CD4-positive, alpha-beta T cell treated with Interleukin-6 for 4 hours (primary cell): ENCODE measurements around the gene EPHA4.

Experiments used
- DNase-seq: peaks from one replicate; pipeline ENCODE4 v3.0.0-alpha.2; 2020; ENCODE audit warnings: mixed read lengths

The EPHA4 gene

DNA sequence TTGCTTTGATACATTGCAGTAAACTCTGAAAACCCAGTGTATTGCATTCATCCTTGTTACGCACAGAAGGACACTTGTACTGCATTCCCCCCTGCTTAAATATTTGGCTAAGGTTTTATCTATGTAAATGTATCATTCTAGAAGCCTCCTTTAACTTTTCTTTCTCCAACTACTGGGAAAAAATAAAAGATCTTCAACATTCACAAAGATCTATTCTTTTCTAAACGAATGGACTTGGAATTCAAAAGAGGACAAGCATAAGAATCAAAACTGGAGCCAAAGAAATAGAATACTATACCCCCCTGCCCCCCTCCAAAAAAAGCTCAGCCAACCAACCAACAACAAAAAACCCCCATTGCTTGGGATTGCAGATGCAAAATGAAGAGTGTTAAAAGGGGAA lies 136.9 kb downstream of the EPHA4 start:
- DNase-seq, result no peak

DNA sequence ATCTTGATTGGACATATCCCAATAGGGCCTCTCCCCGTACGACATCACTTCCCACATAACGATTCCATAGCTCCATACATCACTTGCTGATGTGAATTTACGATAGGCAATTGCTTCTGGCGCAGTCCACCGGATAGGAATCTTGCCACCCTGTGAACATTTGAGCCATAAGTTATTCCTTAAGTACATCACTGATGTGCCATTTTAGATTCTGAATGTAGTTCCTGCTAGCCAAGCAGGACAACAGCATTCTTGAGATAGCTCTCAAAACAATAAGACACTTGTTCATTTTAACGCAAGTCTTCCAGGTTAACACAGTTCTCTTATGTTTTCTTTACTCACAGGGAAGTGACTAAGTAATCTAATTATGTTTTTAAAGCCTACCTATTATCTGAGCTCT lies 138.0 kb downstream of the EPHA4 start:
- DNase-seq, result no peak

DNA sequence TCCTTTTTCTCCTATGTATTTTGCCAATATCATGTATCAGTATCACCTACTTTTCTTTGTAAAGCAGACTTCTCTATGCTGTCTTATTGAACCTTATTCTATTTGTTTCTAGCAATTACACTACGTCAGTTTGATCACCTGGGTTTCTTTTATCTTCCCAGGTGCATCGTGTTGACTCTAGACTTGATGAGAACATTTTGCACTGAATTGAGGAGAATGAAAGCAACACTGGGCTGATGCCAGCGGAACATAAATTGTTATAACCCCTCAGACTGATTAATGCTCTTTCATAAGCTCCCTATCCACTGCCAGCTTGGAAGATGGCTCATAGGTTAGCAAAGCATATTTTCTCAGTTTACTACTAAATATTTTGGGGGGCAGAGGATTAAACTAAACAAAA lies 140.6 kb downstream of the EPHA4 start:
- no peak for DNase-seq

DNA sequence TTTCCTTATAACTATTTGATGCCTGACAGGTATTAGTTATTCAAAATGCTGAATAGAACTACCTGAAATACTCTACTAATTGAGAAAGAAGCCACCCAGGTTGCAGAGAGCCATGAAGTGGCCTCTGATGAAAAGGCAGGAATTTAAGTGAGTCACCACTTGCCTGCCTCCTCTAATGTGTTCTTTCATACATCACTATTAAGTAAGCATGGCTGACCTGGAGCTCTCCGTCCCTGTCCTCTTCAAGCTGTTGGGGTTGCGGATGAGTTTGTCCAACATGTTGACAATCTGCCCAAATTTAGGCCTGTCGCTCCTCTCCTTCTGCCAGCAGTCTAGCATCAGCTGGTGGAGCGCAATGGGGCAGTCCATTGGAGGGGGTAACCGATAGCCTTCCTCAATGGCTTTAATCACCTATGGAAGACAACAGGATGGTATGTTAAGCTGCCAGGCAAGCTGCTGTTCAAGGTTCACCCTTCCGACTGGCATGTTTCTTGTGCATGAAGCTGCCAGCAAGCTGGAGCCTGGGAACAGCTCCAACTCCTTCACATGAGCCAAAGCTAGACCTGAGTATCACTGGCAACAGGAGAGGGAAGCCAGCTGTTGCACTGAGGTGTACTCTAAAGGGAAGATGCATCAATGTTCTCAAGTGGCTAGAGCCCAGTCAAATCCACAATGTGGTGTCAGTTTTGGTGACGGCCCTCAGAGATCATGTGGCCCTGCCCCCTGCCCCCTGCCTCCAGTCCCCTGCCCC lies 142.2 kb downstream of the EPHA4 start:
- no peak for DNase-seq

DNA sequence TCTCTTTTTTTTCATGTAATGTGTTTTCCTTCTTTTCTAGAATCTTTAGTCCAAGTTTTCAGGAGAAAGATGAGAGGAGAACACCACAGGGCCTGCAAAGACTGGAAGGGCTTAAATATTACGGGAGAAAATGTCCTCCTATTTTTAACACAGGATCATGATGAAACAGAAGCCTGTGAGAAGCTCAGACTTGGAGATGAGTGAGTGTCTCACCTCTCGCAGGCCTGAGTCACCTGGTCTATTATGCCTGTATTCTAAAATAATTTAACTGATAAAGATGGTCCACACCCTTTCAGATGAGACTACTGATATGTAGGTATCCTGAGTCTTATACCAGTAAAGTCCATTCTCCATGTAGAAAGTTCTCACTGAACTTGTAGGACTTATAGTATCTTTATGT lies 143.2 kb downstream of the EPHA4 start:
- no peak for DNase-seq

DNA sequence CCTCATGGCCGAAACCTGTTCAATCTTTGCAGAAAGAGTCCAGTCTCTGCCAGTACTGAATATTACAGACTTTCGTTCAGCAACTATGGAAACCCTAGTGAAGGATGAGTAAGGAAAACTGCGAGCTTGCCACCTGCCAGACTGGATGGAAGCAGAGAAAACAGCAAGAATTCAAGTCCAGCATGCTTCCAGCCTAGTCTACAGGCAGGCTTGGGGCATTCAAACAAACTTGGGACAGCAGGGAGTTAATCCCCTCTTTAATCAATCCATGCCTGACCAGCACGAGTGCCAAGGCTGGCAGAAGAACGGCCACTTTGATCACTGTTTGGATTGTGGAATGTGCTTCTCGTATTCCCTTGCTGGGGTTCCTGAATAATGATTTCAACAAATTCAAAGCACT lies 145.2 kb downstream of the EPHA4 start:
- no peak for DNase-seq

DNA sequence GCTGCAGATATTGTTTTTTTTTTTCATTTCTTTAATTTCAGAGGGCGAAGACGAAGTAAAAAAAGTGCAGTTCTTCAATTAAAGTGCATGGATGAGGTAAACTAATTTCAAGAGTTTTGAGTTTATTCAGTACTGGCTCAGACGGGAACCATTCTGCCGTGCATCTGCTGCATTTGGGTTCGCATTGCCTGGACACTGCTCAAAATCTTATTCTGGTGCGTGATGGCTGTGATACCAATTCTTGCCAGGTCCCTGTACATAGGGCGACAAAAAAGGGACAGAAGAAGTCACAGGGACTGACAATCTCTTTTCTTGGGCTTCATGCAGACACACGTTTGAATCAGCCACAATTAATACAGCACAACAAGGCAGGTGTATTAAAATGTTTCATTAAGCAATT lies 146.2 kb downstream of the EPHA4 start:
- no peak for DNase-seq

DNA sequence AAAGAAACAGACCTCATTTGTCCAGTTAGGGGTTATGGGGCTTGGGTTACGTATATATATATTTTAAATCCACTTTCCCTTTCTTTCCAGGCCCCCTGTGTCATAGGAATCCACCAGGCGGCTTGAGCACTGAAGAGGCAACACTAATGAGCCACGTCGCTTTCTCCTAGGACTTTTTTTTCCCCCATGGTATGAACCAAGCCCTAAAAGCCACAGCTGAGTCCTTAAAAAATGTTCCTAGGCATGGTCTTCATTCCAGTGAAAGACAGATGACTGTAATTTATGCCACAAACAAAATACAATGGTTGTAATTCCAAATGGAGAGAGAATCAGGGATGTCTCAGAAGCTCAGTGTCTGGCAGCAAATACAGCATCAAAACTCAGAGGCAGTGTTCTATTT lies 146.8 kb downstream of the EPHA4 start:
- no peak for DNase-seq

DNA sequence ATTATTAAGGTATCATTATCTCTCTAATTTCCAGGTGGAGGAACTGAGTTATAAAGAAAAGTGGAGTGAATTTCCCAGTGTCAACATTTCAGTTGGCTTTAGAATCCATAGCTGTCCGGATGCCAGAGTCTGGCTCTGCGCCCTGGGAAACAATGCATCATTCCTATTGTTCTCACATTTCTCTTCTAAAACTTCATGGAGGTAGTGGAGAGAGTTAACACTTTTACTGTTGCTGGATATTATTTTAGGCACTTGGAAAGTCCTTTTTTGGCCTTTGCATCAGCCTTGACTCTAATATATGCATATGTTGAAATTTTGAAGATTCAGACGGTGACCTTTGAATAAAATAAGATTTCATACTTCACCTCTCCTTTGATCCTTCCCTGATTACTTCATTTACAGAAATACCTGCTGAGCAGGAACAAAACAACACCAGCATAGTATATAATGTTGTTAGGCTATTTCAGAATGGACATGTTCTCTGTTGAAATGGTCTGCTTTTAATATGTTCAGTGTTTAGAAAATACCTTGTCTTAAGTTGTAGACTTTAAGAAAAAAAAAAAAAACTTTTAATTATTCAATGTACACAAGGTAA lies 148.8 kb downstream of the EPHA4 start:
- DNase-seq, result no peak

DNA sequence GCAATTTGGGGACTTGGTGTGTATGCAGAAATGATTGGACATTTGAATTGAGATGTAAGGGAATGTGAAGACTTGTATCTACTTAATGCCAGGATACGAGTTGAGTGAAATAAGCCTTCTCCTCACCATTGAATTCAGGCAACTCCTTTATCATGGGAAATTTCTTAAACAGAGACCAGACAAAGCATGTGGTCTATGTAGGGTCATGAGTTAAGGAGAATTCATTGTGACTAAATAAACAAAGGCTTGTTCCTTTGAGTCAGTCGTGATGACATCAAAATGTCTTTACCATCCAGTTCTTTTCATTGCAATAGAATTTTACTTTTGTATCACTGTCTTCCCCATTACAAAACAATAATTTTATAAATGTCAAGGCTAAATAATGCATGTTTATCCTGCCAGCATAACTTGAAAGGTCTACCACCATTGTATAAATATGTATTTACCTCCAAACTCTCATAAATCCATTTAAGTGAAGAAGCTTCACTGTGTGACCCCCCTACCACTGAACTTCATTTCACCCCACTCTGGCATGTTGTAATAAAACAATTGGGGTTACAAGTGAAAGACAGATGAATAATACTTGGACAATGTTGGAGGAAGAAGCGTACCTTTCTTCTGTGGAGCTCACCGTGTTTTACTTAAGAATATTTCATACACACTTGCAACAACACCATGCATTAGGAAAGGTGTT lies 149.4 kb downstream of the EPHA4 start:
- no peak for DNase-seq

DNA sequence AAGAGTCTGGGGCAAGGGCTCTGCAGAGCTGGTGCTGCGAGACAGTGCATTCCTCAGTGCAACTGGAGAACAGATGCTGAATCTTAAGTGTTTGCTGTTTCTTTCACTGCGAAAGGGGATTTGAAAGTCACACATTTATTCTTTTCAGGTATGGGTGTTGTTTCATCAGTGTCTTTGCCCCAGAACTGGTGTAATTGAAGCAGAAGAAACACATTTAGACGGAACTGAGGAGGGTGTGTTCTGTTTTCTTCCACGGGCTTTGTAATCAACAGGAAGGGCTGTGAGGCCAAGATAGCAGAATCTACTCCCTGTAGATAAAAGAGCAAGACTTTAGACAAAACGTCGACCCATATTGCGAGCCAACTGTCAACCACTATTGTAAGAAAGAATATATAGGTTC lies 151.9 kb downstream of the EPHA4 start:
- DNase-seq, result peak; percentile 18

DNA sequence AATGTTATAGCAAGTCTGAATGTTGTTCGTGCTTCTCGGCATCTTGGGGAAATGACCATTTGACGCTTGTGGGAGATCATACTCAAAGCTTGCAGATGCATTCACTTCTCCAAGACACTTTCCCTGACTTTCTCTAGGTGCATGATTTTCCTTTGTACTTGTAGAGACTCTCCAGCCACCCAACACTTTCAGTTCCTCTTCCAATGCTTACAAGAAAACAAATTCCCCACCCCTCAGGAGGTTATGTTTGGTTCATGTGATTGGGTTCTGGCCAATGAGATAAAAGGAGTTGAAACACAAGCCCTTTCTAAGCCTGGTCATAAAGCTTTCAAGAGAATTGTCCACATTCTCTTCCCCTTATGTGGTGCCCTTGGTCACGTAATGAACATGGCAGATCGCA lies 156.3 kb downstream of the EPHA4 start:
- DNase-seq, result no peak

DNA sequence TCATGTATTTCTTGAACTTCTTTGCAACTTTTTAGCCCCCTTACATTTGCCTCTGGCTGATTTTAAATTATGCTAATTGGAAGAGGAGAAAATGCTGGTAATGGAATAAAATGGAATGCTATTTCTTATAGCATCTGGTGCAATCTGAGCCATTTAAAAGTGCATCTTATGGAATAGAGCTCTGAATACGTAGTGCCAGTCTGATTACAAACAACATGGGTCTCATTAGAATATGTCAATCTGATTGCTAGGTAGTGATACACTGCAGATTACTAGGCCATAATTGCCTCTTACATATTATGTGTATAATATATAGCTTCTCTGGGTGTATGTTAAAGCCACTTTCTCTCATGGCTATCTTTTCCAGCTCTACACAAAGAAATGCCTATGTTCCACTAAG lies 159.1 kb downstream of the EPHA4 start:
- DNase-seq, result no peak

DNA sequence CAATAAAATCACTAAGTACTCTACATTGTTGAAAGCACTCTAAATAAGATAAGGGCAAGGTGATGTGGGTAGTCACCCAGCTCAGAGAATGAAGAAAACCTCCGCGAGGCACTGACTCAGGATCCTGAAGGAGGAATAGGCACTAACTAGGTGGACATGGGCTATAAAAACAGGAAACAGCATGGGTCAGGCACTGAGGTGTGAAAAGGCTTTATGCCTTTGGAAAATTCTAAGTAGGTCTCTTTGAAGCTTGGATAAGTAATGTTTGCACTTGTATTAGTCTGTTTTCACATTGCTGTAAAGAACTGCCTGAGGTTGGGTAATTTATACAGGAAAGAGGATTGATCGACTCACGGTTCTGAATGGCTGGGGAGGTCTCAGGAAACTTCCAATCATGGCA lies 161.6 kb downstream of the EPHA4 start:
- no peak for DNase-seq

DNA sequence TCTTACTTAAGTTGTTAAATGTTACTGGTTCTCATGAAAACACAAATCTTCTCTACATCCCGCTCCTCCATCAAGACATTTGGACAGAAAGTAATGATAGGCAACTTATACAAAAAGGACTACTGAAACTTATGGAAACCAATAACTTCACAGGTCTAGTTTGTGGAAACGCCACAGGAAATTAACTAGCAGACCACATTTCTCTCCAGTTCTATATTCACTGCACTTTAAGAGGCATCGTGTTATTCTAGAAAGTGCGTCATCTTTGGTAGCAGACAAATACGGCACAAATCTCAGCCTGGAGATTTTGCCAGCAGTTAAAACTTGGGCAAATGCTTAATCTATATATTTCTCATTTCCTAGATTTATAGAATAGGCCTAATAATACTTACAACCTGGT lies 164.3 kb downstream of the EPHA4 start:
- DNase-seq, result no peak

DNA sequence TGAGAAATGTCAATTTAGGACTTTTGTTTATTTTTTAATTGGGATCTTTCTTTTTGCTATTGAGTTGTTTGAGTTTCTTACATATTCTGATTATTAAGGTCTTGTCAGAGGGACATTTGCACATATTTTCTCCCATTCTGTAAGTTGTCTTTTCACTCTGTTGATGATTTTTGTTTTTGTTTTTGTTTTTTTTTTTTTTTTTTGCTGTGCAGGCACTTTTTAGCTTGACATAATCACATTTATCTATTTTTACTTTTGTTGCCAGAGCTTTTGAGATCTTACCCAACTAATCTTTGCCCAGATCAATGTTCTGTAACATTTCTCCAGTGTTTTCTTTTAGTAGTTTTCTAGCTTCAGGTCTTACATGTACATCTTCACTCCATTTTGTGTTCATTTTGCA lies 166.6 kb downstream of the EPHA4 start:
- DNase-seq, result no peak

DNA sequence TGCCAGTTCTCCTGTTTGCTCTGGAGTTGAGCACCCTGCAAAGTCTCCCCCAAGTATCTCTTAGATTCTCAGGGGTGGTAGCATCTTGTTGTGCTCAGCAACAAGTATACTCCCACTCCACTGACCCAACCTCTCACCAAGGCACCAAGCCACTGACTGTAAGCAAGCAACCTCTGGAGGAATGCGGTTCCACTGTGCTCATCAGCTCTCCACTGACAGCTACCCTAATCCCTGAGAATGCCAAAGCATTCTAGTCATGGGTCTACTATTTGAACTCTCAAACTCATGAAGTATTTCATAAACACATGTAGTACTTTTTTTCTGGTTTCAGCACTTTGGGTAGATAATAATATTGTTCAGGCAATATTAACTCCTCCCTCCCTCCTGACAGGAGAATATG lies 170.0 kb downstream of the EPHA4 start:
- no peak for DNase-seq

DNA sequence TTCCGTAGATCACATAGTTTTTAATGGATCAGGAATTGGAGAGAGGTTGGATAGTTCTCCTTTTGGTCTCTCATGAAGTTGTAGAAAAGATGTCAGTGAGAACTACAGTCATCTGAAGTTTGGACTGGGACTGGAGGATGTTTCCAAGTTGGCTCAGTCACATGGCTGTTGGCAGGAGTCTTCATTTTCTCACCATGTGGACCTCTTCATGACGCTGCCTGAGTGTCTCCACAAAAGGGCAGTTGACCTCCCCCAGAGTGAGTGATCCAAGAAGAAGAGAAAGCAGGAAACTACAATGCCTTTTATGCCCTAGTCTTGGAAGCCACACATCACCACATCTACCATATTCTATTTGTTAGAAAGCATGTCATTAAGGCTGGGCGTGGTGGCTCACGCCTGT lies 171.7 kb downstream of the EPHA4 start:
- DNase-seq, result no peak

DNA sequence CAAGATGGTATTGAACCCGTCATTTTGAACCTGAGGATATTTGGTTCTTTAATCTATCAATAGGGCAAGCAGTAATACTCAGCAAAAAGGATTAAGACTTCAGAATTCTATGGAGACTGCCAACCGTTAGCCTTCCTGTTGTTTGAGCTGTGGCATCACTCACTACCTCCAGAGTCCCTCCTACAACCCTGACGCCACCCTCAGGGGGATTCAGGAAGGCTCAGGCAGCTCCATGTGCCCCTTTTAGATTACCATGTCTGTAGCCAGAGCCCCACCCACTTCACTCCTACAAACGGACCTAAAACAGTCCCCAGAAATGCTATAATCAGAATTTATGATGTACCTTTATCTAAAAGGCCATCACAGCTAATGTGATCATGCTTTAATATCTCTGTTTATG lies 172.9 kb downstream of the EPHA4 start:
- DNase-seq, result no peak

DNA sequence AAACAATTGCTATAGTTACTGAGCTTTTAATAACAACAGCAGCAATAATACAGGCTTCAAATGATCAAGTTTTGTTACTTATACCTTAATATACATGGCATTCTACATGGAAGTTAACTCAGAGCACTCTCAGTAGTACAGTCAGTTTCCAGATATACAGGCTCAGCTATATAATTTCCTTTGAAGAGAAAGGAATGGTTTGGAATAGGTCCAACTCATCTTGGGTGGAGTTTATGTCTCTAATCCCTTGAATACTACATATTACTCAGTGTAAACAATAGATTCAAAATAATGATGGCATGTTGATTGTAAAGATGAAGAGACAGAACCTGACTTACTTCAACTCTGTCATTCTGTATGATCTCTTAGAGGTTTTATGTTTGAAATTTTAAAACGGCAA lies 174.9 kb downstream of the EPHA4 start:
- DNase-seq, result no peak

DNA sequence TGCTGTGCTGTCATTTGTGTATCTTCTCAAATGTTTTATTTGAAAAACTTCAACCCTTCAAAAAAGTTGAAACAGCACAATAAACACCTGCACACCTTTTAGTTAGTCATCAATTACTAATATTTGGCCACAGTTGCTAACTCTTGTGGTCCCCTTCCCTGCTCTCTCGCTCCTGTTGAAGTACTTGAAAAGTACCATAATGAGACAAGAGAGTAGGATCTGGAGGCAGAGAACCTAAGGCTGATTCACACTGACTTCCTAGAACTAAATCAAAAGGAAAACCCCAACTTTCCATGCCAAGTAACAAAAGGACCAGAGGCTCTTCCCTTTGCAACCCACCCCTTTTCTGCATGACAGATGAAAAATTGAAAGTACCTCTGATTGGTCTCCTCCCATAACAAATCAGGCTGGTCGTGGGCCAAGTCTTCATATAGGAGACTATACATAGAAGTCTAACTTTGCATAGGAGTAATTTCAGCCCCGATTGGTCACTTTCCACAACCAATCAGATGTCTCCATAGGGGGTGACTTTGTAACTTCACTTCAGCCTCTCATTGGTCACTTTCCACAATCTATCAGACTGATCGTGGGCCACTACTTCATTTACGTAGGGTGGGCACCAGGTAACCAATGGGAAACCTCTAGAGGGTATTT lies 179.7 kb downstream of the EPHA4 start:
- DNase-seq, result no peak

DNA sequence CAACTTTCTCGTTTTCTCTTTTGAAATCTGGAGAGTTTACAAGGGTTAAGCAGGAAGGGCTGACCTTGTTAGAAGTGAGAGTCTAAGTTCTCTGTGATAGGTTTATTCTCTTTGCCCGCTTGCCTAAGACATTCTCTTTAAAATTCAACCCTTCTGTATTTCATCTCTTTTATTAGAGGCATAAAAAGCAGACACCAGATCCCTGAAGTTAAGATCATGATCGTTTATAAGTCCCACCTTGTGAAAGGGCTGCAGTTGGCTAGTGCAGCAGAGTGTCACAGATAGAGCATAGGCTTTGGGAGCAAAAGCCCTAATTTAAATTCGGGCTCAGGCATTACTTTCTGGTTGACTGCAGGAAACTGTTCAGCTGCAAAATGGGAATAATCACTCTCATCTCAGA lies 181.2 kb downstream of the EPHA4 start:
- no peak for DNase-seq

DNA sequence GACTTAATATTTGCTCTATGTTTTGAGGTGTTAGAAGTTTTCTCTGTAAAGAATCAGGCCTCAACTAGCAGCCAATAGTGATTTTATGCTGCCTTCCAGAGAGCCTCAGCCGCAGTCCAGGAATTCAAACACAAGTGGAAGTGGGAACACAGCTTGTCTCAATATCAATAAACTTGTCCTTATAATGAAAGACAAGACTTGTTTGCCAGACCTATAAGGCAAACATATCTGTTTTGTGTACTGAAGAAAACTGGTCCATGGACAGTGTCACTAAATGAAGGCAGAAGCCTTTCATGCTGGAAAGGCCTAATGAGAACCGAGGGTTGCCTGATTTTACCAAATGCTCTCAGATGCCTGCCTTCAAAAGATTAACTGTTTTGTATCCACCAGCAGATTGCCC lies 182.2 kb downstream of the EPHA4 start:
- DNase-seq, result no peak

DNA sequence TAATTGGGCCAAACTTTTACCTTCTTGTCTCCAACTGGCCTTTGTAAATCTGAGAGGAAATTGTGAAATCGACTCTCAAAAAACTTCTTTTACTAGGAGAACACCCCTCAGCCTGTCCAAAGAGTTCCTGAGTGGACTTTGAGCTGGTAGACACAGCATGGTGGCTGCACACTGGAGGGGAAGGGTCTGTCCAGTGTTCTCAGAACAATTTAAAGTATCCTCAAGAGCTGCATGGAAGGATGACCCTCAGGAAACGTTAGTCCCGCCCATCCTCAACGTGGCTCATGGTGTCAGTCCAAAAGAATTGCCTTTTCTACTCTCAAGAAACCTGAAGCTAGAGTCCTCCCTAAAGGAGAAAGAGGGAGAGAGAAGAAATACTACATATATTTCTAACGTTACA lies 182.7 kb downstream of the EPHA4 start:
- no peak for DNase-seq
